ENCODE data around the gene CYP2B6.
"Not testable (repeated sequence)": the region's sequence is repeated elsewhere in the genome, so short reads cannot be mapped to it uniquely, and the experiment has no call there.

CYP2B6 gene

GRCh38 chr19:40990972-40991381 lies at the start of gene CYP2B6:
Gene CYP2B6 (plus strand): TSS chr19:40991282. CDS start chr19:40991306, 24 bp downstream.
- DNase-seq (ENCODE audit: low read depth): no peak

- DNase-seq (ENCODE audit: low read depth): no peak
These were observed 49.4 kb upstream of the CYP2B6 start for GRCh38 chr19:40941481-40942219.

GRCh38 chr19:40945645-40946044 lies 45.4 kb upstream of the CYP2B6 start:
- DNase-seq (ENCODE audit: low read depth): no peak

- DNase-seq (ENCODE audit: low read depth): no peak
These were observed 44.0 kb upstream of the CYP2B6 start for GRCh38 chr19:40947114-40947513.

- no peak for DNase-seq (ENCODE audit: low read depth)
These were observed 43.5 kb upstream of the CYP2B6 start for GRCh38 chr19:40947573-40947972.

- DNase-seq (ENCODE audit: low read depth): no peak
These were observed 42.3 kb upstream of the CYP2B6 start for GRCh38 chr19:40948580-40949299.

GRCh38 chr19:40954573-40954972 lies 36.5 kb upstream of the CYP2B6 start:
- peak; percentile 8 for DNase-seq (ENCODE audit: low read depth)

- DNase-seq (ENCODE audit: low read depth): no peak
These were observed 31.7 kb upstream of the CYP2B6 start for GRCh38 chr19:40959338-40959737.

- no peak for DNase-seq (ENCODE audit: low read depth)
These were observed 30.9 kb upstream of the CYP2B6 start for GRCh38 chr19:40960062-40960685.

- DNase-seq (ENCODE audit: low read depth): no peak
These were observed 30.3 kb upstream of the CYP2B6 start for GRCh38 chr19:40960780-40961179.

GRCh38 chr19:40962460-40962961 lies 28.6 kb upstream of the CYP2B6 start:
- peak; percentile 3 for DNase-seq (ENCODE audit: low read depth)

- not testable (repeated sequence) for DNase-seq (ENCODE audit: low read depth)
These were observed 26.7 kb upstream of the CYP2B6 start for GRCh38 chr19:40964361-40964760.

GRCh38 chr19:40965351-40965750 lies 25.7 kb upstream of the CYP2B6 start:
- not testable (repeated sequence) for DNase-seq (ENCODE audit: low read depth)

- DNase-seq (ENCODE audit: low read depth): not testable (repeated sequence)
These were observed 24.5 kb upstream of the CYP2B6 start for GRCh38 chr19:40966591-40966990.

GRCh38 chr19:40968065-40968464 lies 23.0 kb upstream of the CYP2B6 start:
- not testable (repeated sequence) for DNase-seq (ENCODE audit: low read depth)

- not testable (repeated sequence) for DNase-seq (ENCODE audit: low read depth)
These were observed 21.4 kb upstream of the CYP2B6 start for GRCh38 chr19:40969721-40970120.

- not testable (repeated sequence) for DNase-seq (ENCODE audit: low read depth)
These were observed 20.4 kb upstream of the CYP2B6 start for GRCh38 chr19:40970396-40971345.

- peak; percentile 66 for DNase-seq (ENCODE audit: low read depth)
These were observed 16.4 kb upstream of the CYP2B6 start for GRCh38 chr19:40974633-40975037.

GRCh38 chr19:40976134-40976533 lies 14.9 kb upstream of the CYP2B6 start:
- no peak for DNase-seq (ENCODE audit: low read depth)

GRCh38 chr19:40976724-40977123 lies 14.4 kb upstream of the CYP2B6 start:
- no peak for DNase-seq (ENCODE audit: low read depth)

GRCh38 chr19:40979759-40980158 lies 11.3 kb upstream of the CYP2B6 start:
- DNase-seq (ENCODE audit: low read depth): not testable (repeated sequence)

Data from amniotic epithelial cell (primary cell).